Right forelimb (tissue), 1 donor: ENCODE results near the gene TREX2.

Experiments
- DNase-seq: peaks from one replicate; pipeline ENCODE4 v3.0.0-alpha.2; 2018

The TREX2 gene, protein sequence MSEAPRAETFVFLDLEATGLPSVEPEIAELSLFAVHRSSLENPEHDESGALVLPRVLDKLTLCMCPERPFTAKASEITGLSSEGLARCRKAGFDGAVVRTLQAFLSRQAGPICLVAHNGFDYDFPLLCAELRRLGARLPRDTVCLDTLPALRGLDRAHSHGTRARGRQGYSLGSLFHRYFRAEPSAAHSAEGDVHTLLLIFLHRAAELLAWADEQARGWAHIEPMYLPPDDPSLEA

GRCh38 chrX:153445856-153446635, at the start of gene TREX2:
TSS of gene TREX2 (minus strand) at chrX:153446056. CDS start at chrX:153445430, 626 bp downstream.
- DNase-seq: no peak

DNA sequence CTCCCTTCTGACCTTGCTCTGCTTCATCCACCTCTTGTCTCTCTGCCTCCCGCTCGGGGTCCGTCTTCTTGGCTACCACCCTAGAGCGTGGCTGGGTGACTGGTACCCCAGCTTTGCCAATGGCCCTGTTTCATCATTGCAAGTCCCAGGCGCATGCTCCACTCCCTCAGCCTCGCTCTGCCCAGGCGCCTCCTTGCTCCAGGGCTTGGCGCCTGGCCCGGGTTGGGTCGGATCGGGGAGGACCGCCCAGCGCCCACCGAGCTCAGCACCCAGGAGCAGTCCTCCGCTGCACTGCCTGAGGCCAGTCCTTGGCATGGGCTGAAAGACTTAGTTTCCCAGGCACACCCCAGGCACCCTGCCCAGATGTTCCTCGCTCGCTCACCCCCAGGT, 49.5 kb upstream of the TREX2 start:
- DNase-seq: no peak

DNA sequence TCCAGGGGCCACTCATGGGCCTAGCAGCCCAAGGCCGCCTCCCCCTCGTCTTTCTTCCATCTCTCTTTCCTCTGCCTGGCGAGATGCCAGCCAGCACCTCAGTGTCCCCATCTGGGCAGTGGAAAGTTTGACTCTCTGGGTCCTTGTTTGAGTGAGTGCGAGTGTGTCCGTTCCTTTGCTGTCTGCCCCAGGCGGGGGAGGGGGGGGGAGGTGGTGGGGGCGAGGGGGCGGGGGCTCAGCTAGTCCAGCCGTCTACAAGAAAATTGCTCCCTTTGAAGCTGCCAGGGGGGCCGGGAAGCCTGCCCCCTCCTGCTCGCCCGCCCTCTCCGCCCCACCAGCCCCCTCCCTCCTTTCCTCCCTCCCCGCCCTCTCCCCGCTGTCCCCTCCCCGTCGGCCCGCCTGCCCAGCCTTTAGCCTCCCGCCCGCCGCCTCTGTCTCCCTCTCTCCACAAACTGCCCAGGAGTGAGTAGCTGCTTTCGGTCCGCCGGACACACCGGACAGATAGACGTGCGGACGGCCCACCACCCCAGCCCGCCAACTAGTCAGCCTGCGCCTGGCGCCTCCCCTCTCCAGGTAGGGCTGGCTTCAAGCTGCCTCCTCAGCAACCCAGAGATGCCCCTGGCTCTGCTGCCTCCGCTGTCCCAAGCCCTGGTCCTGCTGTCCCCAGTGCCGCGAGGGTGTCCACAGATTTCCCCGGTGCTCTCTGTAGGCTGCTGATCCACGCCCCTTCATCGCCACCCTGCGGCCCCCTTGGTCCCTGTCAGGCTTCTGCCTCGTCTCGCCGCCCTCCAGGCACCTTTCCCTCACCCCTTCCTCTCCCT, 48.9 kb upstream of the TREX2 start, which contains the start of gene BGN:
Gene BGN, plus strand, starts transcription at position 440 of the 821 bp plus-strand sequence. CDS start 9,652 bp downstream, outside the sequence.
- peak; percentile 75 for DNase-seq

DNA sequence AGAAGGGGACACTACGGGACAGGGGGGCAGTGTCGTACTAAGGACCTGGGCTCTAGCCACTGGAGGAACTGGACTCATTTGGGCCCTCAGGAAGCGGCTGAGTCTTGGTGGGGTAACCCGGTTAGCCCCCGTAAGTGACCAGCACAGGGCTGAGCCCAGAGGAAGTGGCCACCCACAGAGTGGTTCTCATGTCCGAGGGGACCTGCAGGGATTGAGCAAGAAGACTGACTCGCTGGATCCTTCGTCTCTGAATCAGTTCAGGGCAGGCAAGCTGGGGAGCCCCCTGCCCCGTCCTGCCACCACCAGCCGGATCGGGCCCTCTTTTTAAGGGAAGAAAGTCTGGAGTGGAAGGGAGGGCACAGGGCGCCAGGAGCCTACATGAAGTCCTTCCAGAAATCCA, 48.2 kb upstream of the TREX2 start:
- no peak for DNase-seq

DNA sequence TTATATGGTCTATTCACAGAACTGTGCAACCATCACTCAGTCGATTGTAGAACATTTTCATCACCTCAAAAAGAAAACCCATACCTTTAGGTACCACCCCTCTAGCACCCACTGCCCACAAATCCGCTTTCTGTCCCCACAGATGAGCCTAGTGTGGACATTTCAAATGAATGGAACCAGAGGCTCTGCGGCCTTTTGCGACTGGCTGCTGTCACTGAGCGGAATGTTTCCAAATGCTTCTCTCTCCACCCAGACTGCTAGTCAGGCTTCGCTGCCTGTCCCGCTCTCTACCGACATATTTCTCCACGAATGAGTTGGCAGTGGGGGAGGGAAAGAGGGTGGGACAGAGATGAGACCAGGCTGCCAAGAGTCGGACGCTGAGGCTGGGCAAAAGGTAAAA, 47.2 kb upstream of the TREX2 start:
- no peak for DNase-seq

- no peak for DNase-seq
Measured at GRCh38 chrX:153492543-153492942, 46.7 kb upstream of the TREX2 start.

GRCh38 chrX:153491918-153492317, 46.1 kb upstream of the TREX2 start:
- no peak for DNase-seq

DNA sequence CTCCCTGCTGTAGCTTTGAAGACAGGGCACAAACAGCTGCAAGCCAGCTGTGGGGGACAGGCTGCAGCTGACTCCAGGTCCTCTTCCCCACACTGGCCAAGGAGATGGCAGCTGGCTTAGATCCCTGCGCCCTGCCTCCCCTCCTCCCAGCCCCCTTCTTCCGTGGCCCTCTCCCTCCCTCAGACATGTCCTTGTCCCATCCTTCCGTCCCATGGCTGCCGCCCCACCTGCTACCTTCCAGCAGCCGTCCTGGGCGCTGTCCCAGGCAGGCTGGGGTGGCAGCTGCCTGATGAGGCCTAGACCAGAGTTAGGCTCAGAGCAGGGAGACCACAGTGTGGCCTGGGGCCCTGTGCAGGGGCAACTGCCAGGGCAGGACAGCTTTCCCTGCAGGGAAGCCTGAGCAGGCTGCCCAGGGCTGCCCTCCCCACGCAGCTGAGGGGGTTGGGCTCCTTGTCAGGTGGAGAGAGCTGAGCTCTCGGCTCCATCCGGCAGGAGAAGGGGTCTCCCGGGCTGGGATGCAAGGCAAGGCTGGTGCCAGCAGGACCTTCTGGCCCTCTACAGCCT, 45.6 kb upstream of the TREX2 start:
- no peak for DNase-seq

DNA sequence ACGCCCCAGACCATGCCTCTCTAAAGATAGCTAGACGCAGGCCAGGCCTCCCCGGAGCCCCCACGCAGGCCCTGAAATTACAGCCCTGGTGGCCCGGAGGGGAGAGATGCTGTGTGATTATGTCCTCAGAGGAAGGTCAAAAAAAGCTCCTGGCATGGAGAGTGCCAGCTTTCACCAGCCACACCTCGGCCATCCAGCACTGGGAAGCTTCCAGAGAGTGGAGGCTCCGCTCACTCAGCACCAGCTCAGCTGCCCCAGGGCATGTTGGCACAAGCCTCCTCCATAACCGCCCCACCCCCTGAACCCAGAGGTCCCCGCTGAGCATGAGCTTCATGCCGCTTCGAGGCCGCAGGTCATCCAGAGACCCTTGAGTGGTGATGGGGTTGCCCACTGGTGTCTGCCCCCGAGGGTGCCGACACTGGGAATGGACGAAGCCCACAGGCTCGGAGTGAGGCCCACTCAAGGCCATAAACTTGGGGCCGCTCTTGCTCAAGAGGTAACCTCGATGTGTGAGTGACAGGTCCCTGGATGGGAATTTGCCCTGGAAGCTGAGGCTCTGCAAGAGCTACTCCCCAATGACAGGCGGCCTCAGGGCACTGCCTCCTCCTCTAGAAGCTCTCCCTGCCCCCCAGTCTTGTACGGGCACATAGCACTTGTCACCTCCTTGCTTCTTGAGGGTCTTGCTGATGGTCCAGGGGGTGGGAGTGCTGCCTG, 44.5 kb upstream of the TREX2 start:
- no peak for DNase-seq

- no peak for DNase-seq
Measured at GRCh38 chrX:153488231-153488914, 42.5 kb upstream of the TREX2 start.

DNA sequence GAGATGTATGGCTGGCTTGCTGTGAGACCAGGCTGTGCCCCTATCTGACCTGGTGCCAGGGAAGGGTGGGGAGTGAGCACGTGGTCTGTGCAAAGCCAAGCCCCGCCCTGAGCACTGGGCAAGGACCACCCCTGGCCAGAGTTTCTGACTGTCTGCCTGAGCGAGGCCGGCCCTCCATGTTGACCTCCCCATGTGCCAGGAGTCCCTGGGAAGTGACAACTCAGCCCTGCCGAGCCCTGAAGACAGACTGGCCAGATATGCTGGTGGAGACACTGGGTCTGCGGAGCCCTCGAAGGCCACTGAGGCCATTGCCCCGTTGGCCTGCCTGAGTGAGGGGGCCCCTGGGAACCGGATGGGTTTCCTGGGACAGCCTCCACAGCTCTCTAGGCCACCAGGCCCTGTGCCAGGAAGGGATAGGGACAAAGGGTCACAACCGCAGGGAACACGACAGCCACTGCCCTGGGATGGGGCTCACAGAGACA, 41.8 kb upstream of the TREX2 start:
- no peak for DNase-seq

- no peak for DNase-seq
Measured at GRCh38 chrX:153486171-153486570, 40.3 kb upstream of the TREX2 start.

GRCh38 chrX:153485396-153486080, 39.7 kb upstream of the TREX2 start:
- no peak for DNase-seq

DNA sequence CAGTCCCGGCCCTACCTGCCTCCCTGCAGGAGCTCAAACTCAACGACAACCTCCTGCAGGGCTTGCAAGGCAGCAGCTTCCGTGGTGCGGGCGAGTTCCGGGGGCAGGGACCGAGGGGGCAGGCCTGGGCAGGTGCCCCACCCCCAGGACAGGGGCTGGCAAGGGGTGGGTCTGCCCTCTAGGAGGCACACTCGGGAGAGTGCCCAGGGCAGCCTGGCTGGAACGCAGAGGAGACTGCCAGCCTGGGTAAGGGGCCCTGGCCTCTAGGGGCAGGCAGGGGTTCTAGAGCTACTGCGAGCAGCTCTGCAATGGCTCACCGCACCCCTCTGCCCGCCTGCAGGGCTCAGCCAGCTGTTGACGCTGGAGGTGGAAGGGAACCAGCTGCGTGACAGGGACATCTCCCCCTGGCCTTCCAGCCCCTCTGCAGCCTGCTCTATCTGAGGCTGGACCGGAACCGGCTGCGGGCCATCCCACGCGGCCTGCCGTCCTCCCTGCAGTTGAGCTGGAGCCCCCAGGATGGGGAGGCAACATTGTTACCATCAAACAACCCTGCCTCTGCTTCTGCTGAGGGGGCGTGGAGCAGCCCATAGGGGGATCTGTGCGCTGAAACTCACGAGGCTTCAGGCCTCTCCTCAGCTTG, 36.6 kb upstream of the TREX2 start:
- no peak for DNase-seq

DNA sequence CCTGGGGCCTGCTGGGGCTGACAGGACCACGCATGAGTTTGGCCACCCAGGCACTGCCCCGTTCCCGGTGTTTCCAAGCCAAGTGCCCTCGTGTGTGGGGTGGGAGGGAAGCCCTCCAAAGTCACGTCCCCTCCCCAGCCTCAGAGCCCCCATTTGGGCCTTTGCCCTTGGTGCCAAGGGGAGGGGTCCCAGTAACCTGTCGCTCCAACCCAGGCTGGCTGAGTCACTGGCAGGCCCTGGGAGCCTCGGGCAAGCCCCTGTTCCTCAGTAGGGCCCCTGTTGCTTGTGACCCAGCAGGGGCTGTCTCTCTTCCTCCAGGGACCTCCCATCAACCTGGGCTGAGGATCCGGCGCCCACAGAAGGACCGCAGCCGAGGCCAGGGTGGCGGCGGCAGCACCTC, 35.2 kb upstream of the TREX2 start:
- no peak for DNase-seq

GRCh38 chrX:153478746-153479145, 32.9 kb upstream of the TREX2 start:
- no peak for DNase-seq

DNA sequence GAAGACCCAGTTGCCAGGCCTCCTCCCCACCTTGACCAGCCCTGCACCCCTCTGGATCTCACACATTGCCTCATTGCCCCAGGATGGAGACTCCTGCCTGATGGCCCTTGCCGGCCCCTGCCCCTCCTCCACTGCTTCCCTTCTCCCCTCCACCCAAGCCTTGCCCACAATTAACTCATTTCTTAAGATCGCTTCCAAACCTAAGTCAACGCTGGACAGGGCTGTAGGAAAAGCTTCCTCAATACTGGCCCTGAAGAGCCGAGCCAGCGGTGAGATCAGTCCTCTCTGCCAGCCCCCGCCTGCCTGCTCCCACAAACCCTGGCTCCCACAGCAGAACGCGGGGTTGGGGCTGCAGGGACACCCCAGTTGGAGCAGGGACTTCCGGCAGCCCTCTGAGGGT, 32.0 kb upstream of the TREX2 start:
- DNase-seq: no peak

DNA sequence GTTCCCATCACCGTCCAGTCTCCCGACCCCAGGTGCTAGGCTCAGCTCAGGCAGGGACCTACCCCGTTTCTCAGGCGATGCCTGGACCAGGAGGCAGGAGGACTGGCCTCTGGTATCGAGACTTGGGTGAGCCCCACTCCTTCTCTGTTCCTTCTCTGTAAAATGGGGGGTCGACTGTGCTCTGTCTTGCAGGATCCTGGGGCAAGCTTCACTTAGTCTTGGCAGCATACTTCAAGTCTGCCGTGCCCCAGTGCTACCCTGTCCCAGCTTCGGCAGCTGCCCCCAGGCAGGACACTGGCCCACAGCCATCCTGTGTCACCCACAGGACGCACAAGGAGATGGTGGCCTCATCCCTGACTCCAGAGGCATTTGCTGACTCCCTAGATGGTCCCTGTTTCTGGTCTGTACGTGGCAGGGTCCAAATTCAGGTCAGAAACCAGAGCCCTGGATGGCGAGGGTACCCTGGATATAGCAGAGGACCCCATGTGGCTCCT, 31.6 kb upstream of the TREX2 start:
- DNase-seq: no peak

DNA sequence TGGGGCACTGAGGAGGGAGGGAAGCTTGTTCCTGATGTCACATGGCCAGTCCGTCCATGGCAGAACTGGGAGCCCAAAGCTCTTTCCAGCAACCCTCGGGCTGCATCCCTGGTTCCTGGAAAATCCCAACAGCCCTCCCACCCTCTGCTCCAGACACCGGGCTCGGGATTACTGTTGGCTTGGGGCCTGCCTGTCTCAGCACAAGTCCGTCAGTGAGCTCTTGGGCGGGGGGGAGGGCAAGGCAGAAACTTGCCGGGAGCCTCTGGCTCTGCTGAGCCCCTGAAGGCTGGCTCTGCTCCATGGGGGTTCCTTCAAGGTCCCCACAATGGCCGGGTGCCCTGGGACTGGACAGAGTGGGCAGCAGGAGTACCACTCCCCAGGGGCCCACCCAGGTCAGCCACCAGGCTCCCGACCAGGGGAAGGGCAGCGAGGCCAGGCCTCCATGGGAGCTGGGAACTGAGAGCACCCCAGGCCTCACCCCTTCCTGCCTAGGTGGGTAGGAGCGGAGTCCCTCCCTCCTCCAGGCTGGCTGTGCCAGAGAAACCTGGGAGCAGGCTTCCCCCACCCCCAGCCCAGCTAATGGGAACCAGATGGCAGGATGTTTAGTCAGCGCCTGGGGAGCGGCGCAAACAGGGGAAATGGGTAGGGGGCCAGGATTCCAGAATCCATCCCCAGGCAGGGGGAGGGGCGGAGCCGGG, 31.0 kb upstream of the TREX2 start:
- peak; percentile 79 for DNase-seq
